ENCODE data around the gene NKX2-8.

NKX2-8 gene

DNA sequence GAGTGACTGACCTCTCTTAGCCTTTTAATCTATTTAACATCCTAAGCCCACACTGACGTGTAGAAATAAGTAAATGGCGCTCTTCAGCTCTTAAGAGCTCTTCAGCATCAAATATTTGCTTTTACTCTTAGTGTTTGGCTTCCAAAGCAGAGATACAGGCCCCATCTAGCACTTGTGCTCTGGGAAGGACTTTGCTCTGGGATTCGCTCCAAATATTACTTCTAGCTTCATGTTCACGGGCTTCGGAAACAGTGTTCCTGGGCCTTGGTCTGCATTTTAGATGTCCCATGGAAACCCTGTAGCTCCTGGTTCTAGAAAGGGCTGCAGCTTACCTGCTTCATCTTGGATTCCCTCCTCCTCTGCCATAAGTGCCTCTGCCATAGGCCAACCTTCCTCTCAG is 2.7 kb upstream of the NKX2-8 start:
- TF ChIP-seq POLR2A (IDR thresholded peaks at IDR 0.05; ENCODE audit: low read depth, low read length) = no peak
- no peak for FAIRE-seq
- no peak for DNase-seq (ENCODE audit: insufficient read length, low spot score)

- FAIRE-seq (no peak), DNase-seq (ENCODE audit: insufficient read length, low spot score) (no peak)
- no peak for TF ChIP-seq POLR2A (IDR thresholded peaks at IDR 0.05; ENCODE audit: low read depth, low read length)
These were observed 1.7 kb upstream of the NKX2-8 start for GRCh38 chr14:36583893-36584811.

GRCh38 chr14:36583242-36583892 is 953 bp upstream of the NKX2-8 start:
- no peak for FAIRE-seq
- no peak for TF ChIP-seq POLR2A (IDR thresholded peaks at IDR 0.05; ENCODE audit: low read depth, low read length)
- DNase-seq (ENCODE audit: insufficient read length, low spot score) = no peak

- FAIRE-seq (no peak), DNase-seq (ENCODE audit: insufficient read length, low spot score) (no peak)
- no peak for TF ChIP-seq POLR2A (IDR thresholded peaks at IDR 0.05; ENCODE audit: low read depth, low read length)
These were observed 444 bp upstream of the NKX2-8 start for GRCh38 chr14:36582874-36583241.

DNA sequence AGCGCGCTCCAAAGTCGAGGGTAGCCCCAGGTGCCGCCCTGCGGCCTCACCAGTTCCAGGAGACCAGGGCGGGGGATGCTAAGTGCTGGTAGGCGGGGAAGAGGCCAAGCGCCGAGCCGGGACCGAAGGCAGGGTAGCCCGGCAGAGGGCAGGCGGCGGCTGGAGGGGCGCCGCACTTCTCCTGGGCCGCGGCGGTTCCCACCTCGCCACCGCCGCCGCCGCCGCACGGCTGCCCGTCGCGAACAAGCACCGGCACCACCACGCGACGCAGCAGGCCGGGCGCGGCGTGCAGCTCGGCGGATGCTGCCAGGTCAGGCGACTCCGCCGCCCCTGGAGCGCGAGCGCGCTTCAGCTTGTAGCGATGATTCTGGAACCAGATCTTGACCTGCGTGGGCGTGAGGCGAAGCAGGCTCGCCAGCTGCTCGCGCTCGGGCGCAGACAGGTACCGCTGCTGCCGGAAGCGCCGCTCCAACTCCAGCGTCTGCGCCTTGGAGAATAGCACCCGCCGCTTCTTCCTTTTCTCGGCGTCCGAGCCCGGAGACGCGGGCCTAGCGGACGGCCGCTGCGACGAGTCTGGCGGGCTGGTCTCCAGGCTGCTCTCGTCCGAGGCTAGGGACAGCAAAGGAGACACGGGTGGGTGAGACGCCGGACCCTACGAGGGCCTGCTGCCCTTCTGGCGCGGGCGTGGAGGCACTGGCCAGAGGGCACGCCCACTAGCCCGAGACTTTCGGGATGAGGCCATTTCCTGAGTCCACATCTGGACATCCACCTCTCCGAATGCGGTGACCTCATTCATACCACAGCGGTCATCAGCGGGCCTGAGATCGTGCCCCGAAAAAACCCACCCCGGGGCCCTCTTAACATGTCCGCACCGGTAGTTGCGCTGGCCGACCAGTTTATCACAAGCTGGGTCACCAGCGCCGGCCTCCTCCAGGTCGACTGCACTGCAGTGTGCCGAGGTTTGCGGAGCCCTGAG is 1.3 kb downstream of the NKX2-8 start:
- DNase-seq (ENCODE audit: insufficient read length, low spot score) = no peak
- no peak for TF ChIP-seq POLR2A (IDR thresholded peaks at IDR 0.05; ENCODE audit: low read depth, low read length)
- FAIRE-seq = no peak

DNA sequence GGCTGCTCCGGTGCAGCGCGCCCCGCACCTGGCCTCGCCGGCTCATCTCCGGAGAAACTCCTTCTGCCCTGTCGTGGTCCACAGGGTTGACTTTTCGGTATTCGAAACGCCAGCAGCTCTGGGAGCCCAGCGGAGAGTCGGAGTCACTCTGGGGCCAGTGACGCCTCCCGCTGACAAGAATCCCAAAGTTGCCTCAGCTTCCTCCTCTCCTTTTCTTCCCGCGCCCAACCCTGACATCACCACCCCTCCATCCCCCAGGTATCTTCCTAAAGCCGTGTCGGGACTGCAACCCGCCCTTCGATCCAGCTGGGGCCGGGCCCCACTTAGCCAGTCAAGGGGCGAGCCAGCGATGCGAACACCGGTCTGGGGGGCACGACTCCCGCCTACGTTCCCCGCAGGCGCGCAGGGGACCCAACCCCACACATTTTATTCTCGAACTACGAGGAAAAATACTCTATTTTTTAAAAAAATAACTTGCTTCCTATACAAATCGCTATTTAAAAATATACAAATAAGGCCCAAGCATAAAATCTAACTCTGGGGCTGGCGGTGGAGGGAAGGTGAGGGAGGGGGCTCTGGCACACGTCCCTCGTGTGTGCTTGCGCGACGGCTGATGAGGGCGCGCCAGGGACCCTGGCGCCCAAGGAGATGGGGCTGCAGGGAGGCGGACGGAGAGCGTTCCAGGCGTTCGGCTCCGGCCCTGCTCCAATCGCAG is 2.1 kb downstream of the NKX2-8 start:
- DNase-seq (ENCODE audit: insufficient read length, low spot score) (no peak), FAIRE-seq (no peak)
- TF ChIP-seq POLR2A (IDR thresholded peaks at IDR 0.05; ENCODE audit: low read depth, low read length) = no peak

DNA sequence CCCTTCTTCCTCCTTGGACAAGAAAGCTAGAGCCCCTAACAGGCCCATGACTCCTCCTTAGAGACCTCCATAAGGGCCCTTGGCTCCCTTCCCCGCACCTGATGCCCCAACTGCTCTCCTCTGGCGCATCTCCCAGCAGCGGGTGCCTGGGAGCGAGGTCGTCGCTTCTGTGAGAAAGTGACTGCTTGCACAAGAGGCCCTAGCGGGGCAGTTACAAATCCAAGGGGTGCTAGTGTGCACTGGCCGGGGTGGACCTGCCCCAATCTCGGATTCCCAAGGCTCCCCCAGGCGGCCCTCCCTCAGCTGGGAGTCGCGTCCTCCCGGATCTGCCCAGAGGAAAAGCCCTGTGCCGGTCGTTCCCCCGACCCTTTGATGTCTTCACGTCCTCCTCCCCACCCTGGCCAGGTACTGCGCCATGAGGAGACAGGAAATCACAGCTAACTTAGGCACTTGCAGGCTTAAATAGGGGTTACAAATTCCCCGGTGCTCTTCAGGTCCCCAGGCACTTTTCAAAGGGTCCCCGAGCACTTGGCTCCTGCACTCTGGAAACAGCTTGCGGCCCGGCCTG is 2.8 kb downstream of the NKX2-8 start:
- no peak for TF ChIP-seq POLR2A (IDR thresholded peaks at IDR 0.05; ENCODE audit: low read depth, low read length)
- DNase-seq (ENCODE audit: insufficient read length, low spot score) (no peak), FAIRE-seq (no peak)

GRCh38 chr14:36579001-36579555 is 3.3 kb downstream of the NKX2-8 start:
- FAIRE-seq (no peak), DNase-seq (ENCODE audit: insufficient read length, low spot score) (no peak)
- TF ChIP-seq POLR2A (IDR thresholded peaks at IDR 0.05; ENCODE audit: low read depth, low read length) = no peak

DNA sequence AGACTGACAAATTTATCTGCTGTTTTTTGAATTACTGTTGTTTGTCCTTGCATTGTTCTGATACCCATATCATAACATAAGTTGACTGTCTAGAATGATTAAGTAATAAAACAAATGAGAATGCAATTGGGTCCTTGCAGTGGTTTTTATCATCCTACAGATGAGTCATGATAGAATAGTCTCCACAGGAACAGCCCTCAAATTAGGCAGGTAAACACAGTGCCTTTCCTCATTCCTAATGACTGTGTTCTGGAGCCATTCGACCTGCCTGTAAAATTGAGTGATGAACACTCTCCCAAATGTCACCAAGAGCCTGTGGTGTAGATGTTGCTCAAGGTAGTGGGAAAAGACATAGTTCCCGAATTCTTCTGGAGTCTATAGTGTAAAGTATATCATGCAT is 12.3 kb downstream of the NKX2-8 start:
- DNase-seq (ENCODE audit: insufficient read length, low spot score) = no peak
- no peak for TF ChIP-seq POLR2A (IDR thresholded peaks at IDR 0.05; ENCODE audit: low read depth, low read length)
- FAIRE-seq = no peak

- TF ChIP-seq POLR2A (IDR thresholded peaks at IDR 0.05; ENCODE audit: low read depth, low read length) = no peak
- FAIRE-seq (no peak), DNase-seq (ENCODE audit: insufficient read length, low spot score) (no peak)
These were observed 25.5 kb downstream of the NKX2-8 start for GRCh38 chr14:36556811-36557433.

GRCh38 chr14:36555998-36556743 is 26.2 kb downstream of the NKX2-8 start:
- DNase-seq (ENCODE audit: insufficient read length, low spot score) (no peak), FAIRE-seq (no peak)
- no peak for TF ChIP-seq POLR2A (IDR thresholded peaks at IDR 0.05; ENCODE audit: low read depth, low read length)
